Eye (tissue), 1 donor: ENCODE results near the gene NTNG2.

Experiments
- DNase-seq: peaks from one replicate; pipeline ENCODE4 v3.0.0-alpha.2; 2015

NTNG2 gene

GRCh38 chr9:132238026-132238972, 76.4 kb downstream of the NTNG2 start:
- no peak for DNase-seq

GRCh38 chr9:132238992-132239391, 77.1 kb downstream of the NTNG2 start:
- no peak for DNase-seq

- no peak for DNase-seq
Observed at GRCh38 chr9:132239518-132239917, 77.7 kb downstream of the NTNG2 start.

- peak; percentile 85 for DNase-seq
Observed at GRCh38 chr9:132239999-132240840, 78.4 kb downstream of the NTNG2 start.

GRCh38 chr9:132240841-132241482, 79.1 kb downstream of the NTNG2 start:
- DNase-seq, result peak; percentile 95

- no peak for DNase-seq
Observed at GRCh38 chr9:132241483-132241839, 79.6 kb downstream of the NTNG2 start.

- peak; percentile 74 for DNase-seq
Observed at GRCh38 chr9:132241840-132242620, 80.2 kb downstream of the NTNG2 start.

- DNase-seq, result no peak
Observed at GRCh38 chr9:132242621-132243155, 80.8 kb downstream of the NTNG2 start.

- DNase-seq, result no peak
Observed at GRCh38 chr9:132243156-132244074, 81.6 kb downstream of the NTNG2 start.

- DNase-seq, result no peak
Observed at GRCh38 chr9:132244582-132245455, 83.0 kb downstream of the NTNG2 start.

- no peak for DNase-seq
Observed at GRCh38 chr9:132245465-132245864, 83.6 kb downstream of the NTNG2 start.

- DNase-seq, result no peak
Observed at GRCh38 chr9:132247942-132248341, 86.1 kb downstream of the NTNG2 start.

- DNase-seq, result no peak
Observed at GRCh38 chr9:132249123-132249522, 87.3 kb downstream of the NTNG2 start.

- no peak for DNase-seq
Observed at GRCh38 chr9:132249690-132250089, 87.8 kb downstream of the NTNG2 start.

- no peak for DNase-seq
Observed at GRCh38 chr9:132250324-132251262, 88.7 kb downstream of the NTNG2 start.

- DNase-seq, result no peak
Observed at GRCh38 chr9:132260846-132261245, 99.0 kb downstream of the NTNG2 start.

- DNase-seq, result no peak
Observed at GRCh38 chr9:132266017-132266416, 104.2 kb downstream of the NTNG2 start.

GRCh38 chr9:132267660-132268059, 105.8 kb downstream of the NTNG2 start:
- no peak for DNase-seq
